Trophoblast cell (in vitro differentiated cells and primary cell): Measurements from ENCODE around the gene KCNK5.

Source experiments
- DNase-seq, 2 donors: peaks; one replicate each; pipeline ENCODE4 v3.0.0-alpha.2; 2016
- H2AFZ ChIP-seq: 2 replicates; pipeline ENCODE4 v1.6.1; 2013; ENCODE audit warnings: low read length, moderate library complexity, mild to moderate bottlenecking; ENCODE audit not compliant: insufficient read depth, poor library complexity
- H2AK5ac ChIP-seq: 2 replicates; pipeline ENCODE4 v1.6.1; 2013; ENCODE audit warnings: mild to moderate bottlenecking, low read length
- H2BK120ac ChIP-seq: 2 replicates; pipeline ENCODE4 v1.6.1; 2013; ENCODE audit warnings: low read length, mild to moderate bottlenecking, moderate library complexity; ENCODE audit not compliant: insufficient read depth, poor library complexity
- H2BK12ac ChIP-seq: 2 replicates; pipeline ENCODE4 v1.6.1; 2013; ENCODE audit warnings: mild to moderate bottlenecking, low read length, moderate library complexity
- H2BK5ac ChIP-seq: 2 replicates; pipeline ENCODE4 v1.6.1; 2013; ENCODE audit warnings: low read length, low read depth, moderate library complexity, mild to moderate bottlenecking; ENCODE audit not compliant: poor library complexity
- H3K14ac ChIP-seq: 2 replicates; pipeline ENCODE4 v1.6.1; 2013; ENCODE audit warnings: mild to moderate bottlenecking, low read length
- H3K18ac ChIP-seq: 2 replicates; pipeline ENCODE4 v1.6.1; 2013; ENCODE audit warnings: mild to moderate bottlenecking, low read length
- H3K23ac ChIP-seq: 2 replicates; pipeline ENCODE4 v1.6.1; 2013; ENCODE audit warnings: low read length
- H3K27ac ChIP-seq: 2 replicates; pipeline ENCODE4 v1.5.1; 2013; ENCODE audit warnings: low read depth, mild to moderate bottlenecking, inconsistent platforms, low read length, moderate library complexity
- H3K27me3 ChIP-seq: 2 replicates; pipeline ENCODE4 v1.6.1; 2013; ENCODE audit warnings: inconsistent platforms, mild to moderate bottlenecking, low read length, moderate library complexity; ENCODE audit not compliant: insufficient read depth
- H3K36me3 ChIP-seq, 2 experiments: 1 replicate in 1 of 2; 2 replicates in 1 of 2; pipeline ENCODE4 v1.6.1; 2013; ENCODE audit warnings: low read length in 2 of 2, mild to moderate bottlenecking in 2 of 2, moderate library complexity in 1 of 2; ENCODE audit not compliant: insufficient read depth in 2 of 2, control insufficient read depth in 1 of 2
- H3K4ac ChIP-seq: 2 replicates; pipeline ENCODE4 v1.6.1; 2013; ENCODE audit warnings: low read depth, mild to moderate bottlenecking, low read length, moderate library complexity
- H3K4me1 ChIP-seq, 2 experiments: 1 replicate in 1 of 2; 2 replicates in 1 of 2; pipeline ENCODE4 v1.6.1; 2013; ENCODE audit warnings: low read length in 2 of 2, mild to moderate bottlenecking in 2 of 2, moderate library complexity in 1 of 2; ENCODE audit not compliant: insufficient read depth in 2 of 2, control insufficient read depth in 1 of 2
- H3K4me2 ChIP-seq: 2 replicates; pipeline ENCODE4 v1.6.1; 2013; ENCODE audit warnings: inconsistent platforms, mild to moderate bottlenecking, low read length, moderate library complexity
- H3K4me3 ChIP-seq: 2 replicates; pipeline ENCODE4 v1.5.1; 2013; ENCODE audit warnings: mild to moderate bottlenecking, low read depth, low read length, inconsistent platforms
- H3K79me1 ChIP-seq: one replicate; pipeline ENCODE4 v1.6.1; 2013; ENCODE audit warnings: low read length
- H3K79me2 ChIP-seq: 2 replicates; pipeline ENCODE4 v1.6.1; 2013; ENCODE audit warnings: low read length, mild to moderate bottlenecking; ENCODE audit not compliant: control insufficient read depth, insufficient read depth, poor library complexity
- H3K9ac ChIP-seq: 2 replicates; pipeline ENCODE4 v1.6.1; 2013; ENCODE audit warnings: mild to moderate bottlenecking, low read length
- H3K9me3 ChIP-seq: 2 replicates; pipeline ENCODE4 v1.6.1; 2013; ENCODE audit warnings: low read depth, mild to moderate bottlenecking, control low read depth, inconsistent platforms, low read length; ENCODE audit not compliant: insufficient read depth
- H4K12ac ChIP-seq: 2 replicates; pipeline ENCODE4 v1.6.1; 2013; ENCODE audit warnings: low read depth, mild to moderate bottlenecking, low read length, moderate library complexity
- H4K8ac ChIP-seq: 2 replicates; pipeline ENCODE4 v1.6.1; 2013; ENCODE audit warnings: low read depth, mild to moderate bottlenecking, low read length, moderate library complexity
- H4K91ac ChIP-seq: one replicate; pipeline ENCODE4 v1.6.1; 2013; ENCODE audit warnings: low read depth, mild to moderate bottlenecking, low read length, moderate library complexity
- WGBS: extraction: QIAGEN DNeasy Blood & Tissue Kit; methylation state at CpG from one replicate; pipeline ENCODE4 v1.1.7; 2013; ENCODE audit warnings: missing lambda C conversion rate; ENCODE audit not compliant: insufficient read length, insufficient coverage; ENCODE audit errors: extremely low coverage; 5-methylcytosine and 5-hydroxymethylcytosine counted together

Gene KCNK5

DNA sequence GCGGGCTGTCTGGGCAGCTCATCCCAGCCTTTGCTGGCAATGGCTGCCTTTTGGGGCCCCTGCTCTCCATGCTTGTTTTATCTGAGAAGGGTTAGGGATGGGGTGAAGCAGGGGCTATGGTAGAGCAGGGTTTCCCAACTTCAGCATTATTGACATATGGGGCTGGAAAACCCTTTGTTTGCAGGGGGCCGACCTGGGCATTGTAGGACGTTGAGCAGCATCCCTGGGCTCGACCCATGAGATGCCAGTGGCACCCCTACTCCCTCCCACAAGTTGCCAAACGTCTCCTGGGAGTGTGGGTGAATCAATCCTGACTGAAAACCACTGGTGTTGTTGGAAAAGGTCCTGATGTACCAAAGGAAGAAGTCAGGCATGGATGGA lies 56.9 kb downstream of the KCNK5 start:
- H2AK5ac ChIP-seq: no peak overlapping the region
- H3K27me3 ChIP-seq: no peaks in the 10 kb centered on the region
- DNase-seq: no peak
- no peak overlapping the region for H2BK120ac ChIP-seq
- H4K12ac ChIP-seq: no peak overlapping the region
- H3K4me2 ChIP-seq: no peak overlapping the region
- H3K4me3 ChIP-seq: no peak overlapping the region
- no peak overlapping the region for H3K23ac ChIP-seq
- no peaks in the 10 kb centered on the region for H3K79me2 ChIP-seq
- H2BK5ac ChIP-seq: no peak overlapping the region
- H4K8ac ChIP-seq: no peak overlapping the region
- no peak overlapping the region for H3K4ac ChIP-seq
- no peak overlapping the region for H2BK12ac ChIP-seq
- no peaks in the 10 kb centered on the region for H3K79me1 ChIP-seq
- H3K27ac ChIP-seq: no peak overlapping the region
- H2AFZ ChIP-seq: no peak overlapping the region
- H3K18ac ChIP-seq: no peak overlapping the region
- peaks cover 0 to 3% of the 10 kb centered on the region in 2 experiments for H3K36me3 ChIP-seq
- no peak overlapping the region for H3K9ac ChIP-seq
- whole genome bisulfite sequencing: no CpG with 5 or more reads among the region's 5 CpGs
- no peak overlapping the region for H4K91ac ChIP-seq
- H3K9me3 ChIP-seq: peaks cover 6% of the 10 kb centered on the region
- no peak overlapping the region for H3K14ac ChIP-seq
- H3K4me1 ChIP-seq: peaks cover 4 to 5% of the 10 kb centered on the region in 2 experiments

DNA sequence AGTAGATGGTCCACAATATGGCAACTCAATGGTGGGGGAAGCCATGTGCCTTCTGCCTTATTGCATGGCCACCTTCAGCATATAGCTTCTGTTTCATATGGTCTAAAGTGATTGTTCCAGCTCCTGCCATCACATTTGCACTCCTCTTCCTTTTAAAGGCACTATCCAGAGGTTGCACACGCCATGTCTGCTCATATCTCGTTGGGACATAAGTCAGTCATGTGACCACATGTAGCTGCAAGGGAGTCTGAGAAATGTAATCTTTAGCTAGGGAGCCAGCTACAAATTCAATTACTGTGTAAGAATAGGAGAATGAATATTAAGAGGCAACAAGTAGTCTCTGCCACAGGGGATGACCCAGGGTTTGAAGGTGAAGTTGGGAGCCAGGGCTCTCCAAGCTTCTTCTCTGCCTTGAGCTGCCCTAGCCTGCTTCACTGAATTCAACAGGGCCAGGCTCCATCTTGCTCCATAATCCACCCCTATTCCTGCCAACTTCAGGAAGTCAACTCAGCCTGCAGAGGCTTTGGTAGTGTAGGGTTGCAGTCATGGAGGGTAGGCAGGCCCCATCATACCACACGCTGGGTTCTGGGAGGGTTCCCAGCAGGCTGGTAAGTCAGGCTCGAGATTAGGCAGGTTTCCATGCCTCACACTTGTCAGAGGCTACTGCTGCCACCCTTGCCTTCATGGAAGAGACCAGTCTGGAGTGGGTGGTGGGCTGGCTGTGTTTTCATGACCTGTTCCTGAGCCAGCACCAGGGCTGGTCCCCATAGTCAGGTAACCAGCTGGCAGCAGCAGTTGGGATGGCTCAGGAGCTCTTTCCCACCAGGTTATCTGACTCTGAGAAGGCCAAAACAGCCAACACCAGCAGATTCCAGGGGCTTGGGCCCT lies 57.5 kb downstream of the KCNK5 start:
- H2AFZ ChIP-seq: no peak overlapping the region
- H3K79me1 ChIP-seq: no peaks in the 10 kb centered on the region
- peaks cover 4 to 5% of the 10 kb centered on the region in 2 experiments for H3K4me1 ChIP-seq
- no peaks in the 10 kb centered on the region for H3K27me3 ChIP-seq
- H3K14ac ChIP-seq: no peak overlapping the region
- no peak overlapping the region for H3K9ac ChIP-seq
- H3K9me3 ChIP-seq: peaks cover 6% of the 10 kb centered on the region
- H4K12ac ChIP-seq: no peak overlapping the region
- H3K36me3 ChIP-seq: peaks cover 0 to 2% of the 10 kb centered on the region in 2 experiments
- DNase-seq: no peak
- H3K4ac ChIP-seq: no peak overlapping the region
- H4K91ac ChIP-seq: no peak overlapping the region
- no peak overlapping the region for H3K4me3 ChIP-seq
- H2BK12ac ChIP-seq: no peak overlapping the region
- WGBS: no CpG with 5 or more reads among the region's 4 CpGs
- no peak overlapping the region for H3K27ac ChIP-seq
- H3K79me2 ChIP-seq: no peaks in the 10 kb centered on the region
- H2AK5ac ChIP-seq: no peak overlapping the region
- no peak overlapping the region for H2BK5ac ChIP-seq
- no peak overlapping the region for H4K8ac ChIP-seq
- no peak overlapping the region for H3K18ac ChIP-seq
- no peak overlapping the region for H2BK120ac ChIP-seq
- H3K23ac ChIP-seq: no peak overlapping the region
- no peak overlapping the region for H3K4me2 ChIP-seq

DNA sequence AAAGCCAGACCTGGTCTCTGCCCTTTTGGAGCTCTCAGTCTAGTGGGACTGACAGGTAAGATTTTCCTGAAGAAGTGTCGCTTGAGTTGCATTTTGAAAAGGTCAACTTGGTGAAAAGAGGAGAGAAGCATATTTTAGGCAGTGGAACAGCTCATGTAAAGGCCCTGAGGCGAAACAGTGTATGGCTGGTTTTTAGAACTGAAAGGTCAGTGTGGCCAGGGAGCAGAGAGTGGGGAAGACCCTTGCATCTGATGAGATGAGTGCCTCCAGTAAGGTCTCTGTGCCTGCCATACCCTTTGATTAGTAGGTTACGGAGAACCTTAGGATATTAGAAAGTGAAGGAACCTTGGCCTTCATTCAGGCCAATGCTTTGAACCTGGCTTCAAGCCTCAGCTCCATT lies 58.4 kb downstream of the KCNK5 start:
- H2BK12ac ChIP-seq: no peak overlapping the region
- H3K23ac ChIP-seq: no peak overlapping the region
- H3K14ac ChIP-seq: no peak overlapping the region
- H3K36me3 ChIP-seq: peaks cover 0 to 2% of the 10 kb centered on the region in 2 experiments
- H4K12ac ChIP-seq: no peak overlapping the region
- H2BK5ac ChIP-seq: no peak overlapping the region
- no peaks in the 10 kb centered on the region for H3K79me2 ChIP-seq
- no peak overlapping the region for H3K18ac ChIP-seq
- no peaks in the 10 kb centered on the region for H3K27me3 ChIP-seq
- H4K8ac ChIP-seq: no peak overlapping the region
- no peak overlapping the region for H2AK5ac ChIP-seq
- peaks cover 4 to 5% of the 10 kb centered on the region in 2 experiments for H3K4me1 ChIP-seq
- H3K4me2 ChIP-seq: no peak overlapping the region
- DNase-seq: no peak
- no peak overlapping the region for H2BK120ac ChIP-seq
- H3K27ac ChIP-seq: no peak overlapping the region
- H3K4ac ChIP-seq: no peak overlapping the region
- H3K9me3 ChIP-seq: peaks cover 6% of the 10 kb centered on the region
- no peak overlapping the region for H2AFZ ChIP-seq
- no peaks in the 10 kb centered on the region for H3K79me1 ChIP-seq
- no peak overlapping the region for H3K9ac ChIP-seq
- H4K91ac ChIP-seq: no peak overlapping the region
- H3K4me3 ChIP-seq: no peak overlapping the region
- no CpG with 5 or more reads among the region's 3 CpGs for WGBS

DNA sequence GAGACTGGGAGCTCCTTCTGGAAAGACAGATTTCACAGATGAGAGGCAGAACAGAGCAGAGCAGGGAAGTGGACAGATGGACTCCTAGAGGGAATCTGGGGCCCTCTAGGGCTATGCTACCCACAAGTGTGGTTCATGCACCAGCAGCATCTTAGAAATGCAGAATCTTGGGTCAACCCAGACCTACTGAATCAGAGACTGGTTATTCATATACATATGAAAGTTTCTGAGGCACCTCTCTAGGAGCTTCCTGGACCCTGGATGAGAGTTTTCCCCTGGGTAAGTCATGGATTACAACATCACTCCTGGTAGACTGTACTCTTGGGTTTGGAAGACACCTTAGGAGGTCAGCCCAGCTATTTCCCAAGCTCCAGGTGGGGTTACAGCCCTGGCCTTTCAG lies 58.9 kb downstream of the KCNK5 start:
- H2BK120ac ChIP-seq: no peak overlapping the region
- no peak overlapping the region for H2BK12ac ChIP-seq
- H3K4ac ChIP-seq: no peak overlapping the region
- no peak overlapping the region for H4K8ac ChIP-seq
- H3K79me1 ChIP-seq: no peaks in the 10 kb centered on the region
- H3K14ac ChIP-seq: no peak overlapping the region
- no peak overlapping the region for H4K12ac ChIP-seq
- H3K9ac ChIP-seq: no peak overlapping the region
- H3K27me3 ChIP-seq: no peaks in the 10 kb centered on the region
- H3K23ac ChIP-seq: no peak overlapping the region
- no peak overlapping the region for H4K91ac ChIP-seq
- H3K4me2 ChIP-seq: no peak overlapping the region
- H3K4me3 ChIP-seq: no peak overlapping the region
- no peaks in the 10 kb centered on the region for H3K79me2 ChIP-seq
- H2AK5ac ChIP-seq: no peak overlapping the region
- H3K27ac ChIP-seq: no peak overlapping the region
- H3K4me1 ChIP-seq: peaks cover 4 to 5% of the 10 kb centered on the region in 2 experiments
- H2BK5ac ChIP-seq: no peak overlapping the region
- no peak overlapping the region for H3K18ac ChIP-seq
- H3K9me3 ChIP-seq: peaks cover 6% of the 10 kb centered on the region
- H3K36me3 ChIP-seq: peaks cover 0 to 2% of the 10 kb centered on the region in 2 experiments
- no peak for DNase-seq
- H2AFZ ChIP-seq: no peak overlapping the region
